DMS 273 treated with DMSO at 0.1 percent for 48 hours (cell line): ENCODE data around the gene ZNF467.

Source experiments
- DNase-seq: peaks from one replicate; lab custom pipeline; 2025; lab: John Stamatoyannopoulos, UW

The ZNF467 gene

DNA sequence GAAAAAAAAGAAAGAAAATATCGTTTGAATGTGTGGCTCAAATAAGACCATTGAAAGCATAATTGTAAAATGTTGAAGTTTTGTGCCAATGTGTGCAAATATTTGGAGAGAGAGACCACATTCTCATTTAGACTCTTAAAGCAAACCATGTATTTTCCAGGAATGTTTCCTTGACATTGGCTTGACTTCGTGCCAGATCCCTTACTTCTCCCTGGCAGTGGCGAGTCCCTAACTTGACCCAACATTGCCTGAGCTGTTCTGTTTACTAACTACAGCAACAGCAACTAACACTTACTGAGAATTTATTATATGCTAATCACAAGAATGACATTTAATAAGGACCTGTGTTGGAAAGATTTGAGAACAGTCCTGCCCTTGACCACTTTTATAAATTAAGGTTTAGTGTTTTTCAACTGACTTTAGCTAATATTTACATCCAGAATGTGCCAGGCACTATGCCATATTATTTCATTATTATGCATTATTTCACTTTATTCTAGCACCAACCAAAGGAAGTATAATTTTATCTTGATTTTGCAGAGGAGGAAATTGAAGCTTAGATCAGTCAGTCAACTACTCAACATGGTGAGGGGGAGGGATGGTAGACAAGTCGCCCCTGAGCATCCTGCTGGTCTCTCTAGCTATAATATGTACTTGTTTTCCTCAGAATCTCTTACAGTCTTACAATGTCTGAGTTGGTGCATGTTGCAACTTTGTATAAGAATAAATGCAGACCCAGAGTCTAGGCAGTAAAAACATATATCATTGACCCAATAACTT is 29.7 kb downstream of the ZNF467 start:
- no peak for DNase-seq

DNA sequence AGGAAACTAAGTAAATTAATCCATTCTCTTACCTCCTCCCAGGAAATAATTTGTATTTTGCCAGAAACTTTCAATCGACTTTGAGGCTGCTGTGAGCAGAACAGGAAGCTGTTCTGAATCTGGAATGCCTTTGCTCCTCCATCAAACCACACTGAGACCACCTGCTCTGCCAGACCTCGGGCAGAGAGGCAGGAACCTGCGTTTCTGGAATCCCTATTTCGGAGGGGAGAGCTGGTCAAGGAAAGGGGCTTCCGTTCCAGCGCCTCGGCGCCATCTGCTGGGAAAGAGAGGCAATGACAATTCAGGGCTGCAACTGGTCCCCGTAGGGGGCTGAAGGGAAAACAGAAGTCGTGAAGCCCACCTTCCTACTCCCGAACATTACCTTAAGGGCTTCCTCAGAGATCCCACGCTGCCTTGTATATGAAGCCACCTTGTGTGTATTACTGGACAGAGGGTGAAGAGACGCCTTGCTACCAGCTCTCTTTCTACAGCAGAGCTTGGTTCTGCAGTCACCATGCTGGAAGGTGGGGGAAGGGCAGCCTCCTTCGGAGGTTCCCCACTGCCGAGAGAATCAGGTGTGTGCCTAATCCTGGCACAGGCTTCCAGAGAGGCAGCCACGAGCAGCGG is 31.2 kb downstream of the ZNF467 start:
- peak; percentile 72 for DNase-seq

DNA sequence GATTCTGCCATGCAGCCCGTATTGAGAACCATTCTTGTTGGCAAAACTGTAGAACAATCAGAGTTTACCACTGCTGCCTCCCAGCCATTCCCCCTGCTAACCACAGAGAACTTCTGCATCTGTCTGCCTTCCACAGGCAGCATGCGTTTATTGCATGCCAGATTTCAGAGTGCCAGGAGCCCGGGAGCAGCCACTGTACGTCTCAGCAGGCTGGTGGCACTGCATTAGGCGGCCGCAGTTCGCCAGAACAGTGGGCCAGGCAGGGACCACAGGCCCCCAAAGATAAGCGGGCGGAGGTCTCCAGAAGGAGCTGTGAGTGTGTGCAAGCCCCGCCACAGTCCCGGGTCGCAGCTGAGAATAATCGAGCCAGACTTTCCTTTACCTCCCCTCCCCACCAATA is 31.8 kb downstream of the ZNF467 start:
- DNase-seq = peak; percentile 49

DNA sequence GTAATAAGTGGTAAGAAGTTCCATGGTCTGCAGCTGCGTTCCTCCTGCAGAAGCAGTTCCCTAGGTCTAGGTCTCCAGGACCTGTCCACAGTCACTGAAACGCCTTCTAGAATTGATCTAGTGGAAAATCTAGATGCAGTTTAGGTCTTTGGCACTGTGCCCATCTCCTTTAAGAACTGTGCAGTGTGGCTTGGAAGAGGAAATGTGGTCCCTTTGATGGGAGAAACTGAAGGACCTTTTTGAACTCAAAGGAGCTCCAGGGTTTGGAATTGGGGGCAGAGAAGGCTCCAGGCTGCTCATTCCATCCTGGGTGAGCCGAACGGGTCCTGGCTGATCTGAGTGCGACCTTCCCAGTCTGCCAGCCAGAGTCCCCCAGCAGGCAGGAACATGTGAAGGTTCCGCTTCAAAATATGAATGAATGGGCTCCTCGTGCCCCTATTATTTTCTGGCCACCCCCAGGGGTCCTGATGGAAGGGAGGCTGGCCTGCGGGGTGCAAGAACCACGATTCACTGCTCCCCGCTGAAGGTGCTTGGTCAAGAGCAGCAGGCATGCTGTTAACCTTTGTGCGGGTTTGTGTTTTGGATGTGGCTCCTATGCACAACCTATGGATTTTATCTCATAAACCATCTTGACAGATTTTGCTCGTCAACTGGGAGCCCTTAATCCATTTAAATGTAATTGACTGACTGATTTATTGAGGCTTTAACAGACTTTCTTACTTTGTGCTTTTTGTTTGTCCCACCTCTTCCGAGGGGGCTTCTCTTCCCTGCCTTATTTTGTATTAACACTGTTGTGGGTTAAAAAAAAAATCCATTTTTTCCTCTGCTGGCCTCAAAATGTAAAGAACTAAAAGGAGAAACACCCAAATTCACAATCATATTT is 36.7 kb downstream of the ZNF467 start:
- DNase-seq = peak; percentile 11

DNA sequence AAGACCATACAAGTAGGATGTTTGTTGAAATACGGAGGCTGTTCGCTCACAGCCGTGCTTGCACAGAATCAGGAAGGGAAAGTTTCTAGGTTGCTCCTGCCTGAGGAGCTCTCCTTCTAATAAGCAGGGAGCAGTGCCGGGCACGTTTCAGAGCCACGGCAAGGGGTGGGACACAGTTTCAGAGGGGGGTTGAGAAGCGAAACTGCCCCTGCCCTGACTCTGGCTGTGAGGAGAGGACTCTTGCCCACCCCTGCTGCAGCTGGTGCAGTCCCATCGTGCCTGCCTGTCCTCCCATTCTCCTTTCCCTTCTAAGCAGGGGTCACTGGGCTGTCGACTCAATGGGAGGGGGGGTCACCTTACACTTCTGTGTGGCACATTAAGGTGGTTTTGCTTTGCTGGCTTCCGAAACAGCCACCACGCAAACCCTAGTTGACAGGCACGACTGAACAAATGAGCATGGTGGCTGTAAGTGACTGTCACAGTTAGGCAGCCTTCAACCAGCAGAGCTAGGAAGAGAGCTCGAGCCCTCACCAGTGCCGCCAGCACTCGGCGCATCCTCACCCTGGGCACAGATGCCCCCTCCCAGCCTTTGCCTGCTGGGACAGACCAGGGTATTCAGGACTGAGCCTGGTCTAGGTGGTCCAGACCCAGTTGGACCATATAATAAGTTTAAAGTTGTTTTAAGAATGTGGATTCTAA is 37.5 kb downstream of the ZNF467 start:
- no peak for DNase-seq

DNA sequence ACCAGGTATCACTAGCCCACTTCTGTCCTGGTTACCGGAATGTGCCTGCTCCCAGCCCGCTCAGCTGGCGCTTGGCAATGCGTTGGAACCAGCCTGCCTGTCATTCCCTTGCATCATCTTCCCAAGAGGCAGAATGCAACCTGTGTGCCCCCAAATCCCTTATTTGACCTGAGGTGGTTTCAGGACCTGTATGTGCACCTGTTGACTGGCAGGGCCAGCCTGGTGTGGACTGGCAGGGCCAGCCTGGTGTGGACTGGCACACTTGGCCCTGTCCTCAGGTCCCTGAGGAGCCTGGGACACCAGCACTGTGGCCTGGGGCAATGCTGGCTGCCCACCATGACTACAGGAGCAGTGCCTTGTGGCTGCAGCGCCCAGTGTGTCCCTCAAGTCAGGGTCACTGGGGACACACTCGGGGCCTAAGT is 38.2 kb downstream of the ZNF467 start:
- DNase-seq = no peak

DNA sequence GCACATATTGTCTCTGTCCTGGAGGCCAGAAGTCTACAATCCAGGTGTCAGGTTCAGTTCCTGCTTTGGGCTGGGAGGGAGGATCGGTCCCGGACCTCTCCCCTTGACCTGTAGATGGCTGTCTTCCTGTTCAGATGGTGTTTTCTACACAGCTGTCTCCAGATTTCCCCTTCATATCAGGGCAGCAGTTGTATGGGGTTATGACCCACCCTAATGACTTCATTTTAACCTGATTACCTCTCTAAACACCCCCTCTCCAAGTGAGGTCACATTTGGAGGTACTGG is 38.7 kb downstream of the ZNF467 start:
- DNase-seq = no peak

DNA sequence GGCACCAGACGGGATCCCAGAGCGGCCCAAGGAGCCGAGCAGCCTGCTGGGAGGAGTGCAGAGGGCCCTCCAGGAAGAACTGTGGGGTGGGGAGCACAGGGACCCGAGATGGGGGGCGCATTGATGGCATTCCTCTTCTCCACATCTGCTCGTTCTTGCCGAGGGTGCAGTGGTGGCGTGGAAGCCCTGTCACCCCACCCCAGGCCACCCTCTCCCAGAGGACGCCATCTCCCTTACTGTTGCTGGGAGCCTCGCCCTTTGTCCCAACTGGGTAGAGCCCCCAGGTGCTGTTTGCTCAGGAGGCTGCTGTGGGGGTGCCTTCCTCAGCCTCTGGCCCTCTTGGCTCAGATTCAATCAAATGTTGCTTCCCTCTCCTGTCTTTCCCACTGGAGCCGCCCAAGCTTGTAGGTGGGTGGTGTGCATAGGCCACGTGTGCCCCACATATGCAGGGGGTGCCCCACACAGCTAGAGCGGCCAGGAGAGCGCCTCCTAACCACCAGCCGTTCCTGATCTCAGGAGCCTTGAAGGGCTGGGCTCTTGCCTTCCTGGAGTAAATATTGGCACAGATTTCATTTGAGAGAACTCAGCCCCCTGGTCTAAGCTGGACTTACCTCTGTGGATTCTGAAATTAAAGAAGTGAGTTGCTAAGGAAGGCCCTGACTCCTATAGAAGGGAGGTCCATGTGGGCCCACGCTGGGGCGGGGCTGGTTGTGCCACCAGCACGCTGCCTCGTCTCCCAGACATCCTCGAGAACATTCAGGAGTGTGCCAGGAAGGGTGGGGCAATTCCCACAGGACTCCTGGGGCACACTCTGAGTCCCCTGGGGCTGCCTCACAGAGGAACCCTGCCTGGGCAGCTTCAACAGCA is 39.2 kb downstream of the ZNF467 start:
- DNase-seq = no peak

DNA sequence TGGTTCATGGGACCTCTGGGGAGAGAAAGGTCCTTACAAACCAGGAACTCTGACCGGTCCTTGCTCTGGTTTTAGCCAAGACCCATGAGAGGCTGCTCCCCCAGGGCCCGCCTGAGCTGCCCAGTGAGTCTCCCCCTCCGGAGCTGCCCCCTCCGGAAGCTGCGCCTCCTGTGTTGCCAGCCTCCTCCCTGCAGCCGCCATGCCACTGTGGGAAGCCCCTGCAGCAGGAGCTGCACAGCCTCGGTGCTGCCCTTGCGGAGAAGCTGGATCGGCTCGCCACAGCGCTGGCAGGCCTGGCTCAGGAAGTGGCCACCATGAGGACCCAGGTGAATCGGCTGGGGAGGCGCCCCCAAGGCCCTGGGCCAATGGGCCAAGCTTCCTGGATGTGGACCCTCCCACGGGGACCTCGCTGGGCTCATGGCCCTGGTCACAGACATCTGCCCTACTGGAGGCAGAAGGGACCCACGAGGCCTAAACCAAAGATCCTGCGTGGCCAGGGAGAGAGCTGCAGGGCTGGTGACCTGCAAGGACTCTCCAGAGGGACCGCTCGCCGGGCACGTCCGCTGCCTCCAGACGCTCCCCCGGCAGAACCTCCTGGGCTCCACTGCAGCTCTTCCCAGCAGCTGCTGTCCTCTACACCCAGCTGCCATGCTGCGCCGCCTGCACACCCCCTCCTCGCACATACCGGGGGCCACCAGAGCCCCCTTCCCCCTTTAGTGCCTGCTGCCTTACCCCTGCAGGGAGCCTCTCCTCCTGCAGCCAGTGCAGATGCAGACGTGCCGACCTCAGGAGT is 40.1 kb downstream of the ZNF467 start:
- no peak for DNase-seq

DNA sequence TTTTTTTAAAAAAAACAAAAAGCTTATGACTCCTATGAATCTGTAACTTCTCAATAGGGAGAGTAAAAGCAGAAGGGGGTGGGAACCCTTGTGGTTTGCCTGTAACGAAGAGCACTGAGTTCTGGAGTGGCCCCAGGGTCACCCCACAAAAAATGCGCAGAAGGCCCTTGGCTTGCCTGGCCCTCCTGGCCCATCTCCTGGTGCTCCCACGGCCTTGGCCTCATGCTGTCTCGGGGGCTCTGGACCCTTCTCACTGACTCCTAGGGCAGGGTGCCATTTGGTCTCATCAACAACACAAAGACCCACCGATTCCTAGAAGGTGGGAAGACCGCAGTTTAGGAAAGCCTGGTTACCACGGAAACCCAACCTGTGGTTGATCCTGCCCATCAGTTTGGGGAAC is 40.8 kb downstream of the ZNF467 start:
- DNase-seq = no peak

DNA sequence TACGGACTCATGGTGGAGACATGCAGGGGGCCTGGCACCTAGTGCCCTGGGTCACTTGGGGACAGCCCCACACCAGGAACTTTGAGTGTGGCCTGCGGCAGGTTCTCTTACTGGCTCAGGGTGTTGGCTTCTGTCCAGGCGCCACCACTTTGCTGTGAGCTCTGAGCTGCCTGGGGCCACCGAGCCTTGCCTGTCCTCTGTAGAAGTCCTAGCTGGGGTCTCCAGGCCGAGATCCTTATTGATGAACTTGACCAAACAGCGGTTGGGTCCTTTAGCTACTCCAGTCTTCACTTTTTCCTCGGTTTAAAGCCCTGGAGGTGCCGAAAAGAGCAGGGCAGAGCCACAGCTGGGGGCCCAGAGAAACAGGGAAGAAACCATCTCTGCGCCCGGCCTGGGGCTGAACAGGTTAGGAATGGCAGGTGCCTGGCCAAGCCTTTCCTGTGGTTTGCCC is 41.3 kb downstream of the ZNF467 start:
- no peak for DNase-seq

DNA sequence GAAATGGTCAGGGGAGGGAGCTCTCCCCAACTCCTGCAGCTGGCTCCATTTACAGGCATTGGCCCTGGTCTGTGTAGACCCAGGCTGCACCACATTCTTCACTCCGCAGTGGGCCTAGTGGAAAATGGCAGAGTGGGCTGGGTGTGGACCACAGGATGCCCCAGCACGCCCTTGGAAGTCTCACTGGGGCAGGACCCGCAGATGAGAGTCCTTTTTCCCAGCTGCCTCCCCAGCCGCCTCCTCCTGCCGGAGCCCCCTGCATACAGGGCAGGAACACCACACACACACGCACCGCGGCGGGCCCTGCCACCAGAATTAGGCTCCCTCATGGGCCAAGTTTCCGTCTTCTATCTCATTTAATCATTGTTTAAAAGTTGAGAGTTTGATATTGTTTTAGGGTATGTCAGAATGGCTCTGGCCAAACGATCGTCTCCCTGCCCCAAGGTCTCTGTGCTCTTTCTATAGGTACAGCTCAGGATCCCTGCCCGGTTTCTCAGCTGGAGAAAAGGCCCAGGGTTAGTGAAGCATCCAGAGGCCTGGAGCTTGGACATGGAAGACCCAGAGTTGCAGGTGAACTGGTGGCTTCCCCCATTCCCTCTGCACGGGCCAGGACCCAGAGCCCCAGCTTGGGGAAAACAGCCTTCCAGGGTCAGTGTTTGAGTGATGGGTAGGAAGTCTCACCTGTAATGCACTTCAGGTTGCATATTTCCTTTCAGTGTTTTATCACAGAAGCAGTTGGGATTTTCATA is 42.0 kb downstream of the ZNF467 start:
- no peak for DNase-seq

DNA sequence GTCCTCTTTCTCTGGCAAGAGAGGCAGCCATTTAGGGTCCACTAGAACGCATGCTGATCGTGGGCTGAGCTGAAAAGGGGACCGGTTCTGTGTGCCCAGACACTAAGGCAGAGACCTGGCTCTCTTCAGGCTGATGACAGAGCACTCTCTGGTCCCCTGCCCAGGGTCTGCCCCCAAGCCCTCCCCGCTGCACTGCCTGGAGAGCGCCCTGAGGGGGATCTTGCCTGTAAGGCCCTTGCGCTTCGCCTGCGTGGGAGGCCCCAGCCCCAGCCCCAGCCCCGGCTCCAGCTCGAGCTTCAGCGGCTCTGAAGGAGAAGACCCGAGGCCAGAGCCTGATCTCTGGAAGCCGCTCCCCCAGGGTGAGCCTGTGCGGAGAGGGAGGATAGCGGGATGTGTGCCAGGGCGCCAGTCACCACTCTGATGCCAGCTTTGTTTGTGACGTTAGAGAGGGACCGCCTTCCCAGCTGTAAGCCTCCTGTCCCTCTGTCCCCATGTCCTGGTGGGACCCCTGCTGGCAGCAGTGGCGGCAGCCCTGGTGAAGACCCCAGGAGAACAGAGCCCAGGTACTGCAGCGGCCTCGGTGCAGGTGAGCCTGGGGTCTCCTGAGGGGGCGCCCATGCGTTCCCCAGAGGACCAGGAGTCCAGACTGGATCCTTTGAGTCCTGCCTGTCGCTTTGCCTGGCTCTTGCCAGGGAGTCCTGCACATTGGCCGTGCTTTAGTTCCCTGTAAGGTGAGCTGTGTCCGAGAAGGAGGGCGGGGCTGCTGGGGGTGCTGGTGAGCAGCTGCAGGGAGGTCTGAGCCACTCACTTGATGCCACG is 43.2 kb downstream of the ZNF467 start:
- DNase-seq = no peak

DNA sequence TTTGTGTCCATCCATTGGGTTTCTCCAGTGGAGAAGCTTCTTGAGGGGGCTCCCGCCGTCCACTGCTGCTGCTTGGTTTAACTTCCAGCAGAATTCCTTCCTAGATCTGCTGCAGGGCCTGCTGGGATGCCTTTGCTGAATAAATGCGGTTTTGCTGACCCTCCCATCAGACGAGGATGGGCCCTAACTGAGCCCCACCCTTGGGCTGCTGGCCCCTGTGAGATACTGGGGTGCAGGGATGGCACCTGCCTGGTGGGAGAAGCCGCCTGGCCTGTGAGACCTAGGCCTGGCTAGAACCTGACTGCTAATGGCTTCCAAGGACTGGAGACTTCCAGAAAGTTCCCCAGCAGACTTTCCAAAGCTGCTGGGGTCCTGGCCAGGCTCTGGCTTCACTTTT is 43.8 kb downstream of the ZNF467 start:
- DNase-seq = no peak

DNA sequence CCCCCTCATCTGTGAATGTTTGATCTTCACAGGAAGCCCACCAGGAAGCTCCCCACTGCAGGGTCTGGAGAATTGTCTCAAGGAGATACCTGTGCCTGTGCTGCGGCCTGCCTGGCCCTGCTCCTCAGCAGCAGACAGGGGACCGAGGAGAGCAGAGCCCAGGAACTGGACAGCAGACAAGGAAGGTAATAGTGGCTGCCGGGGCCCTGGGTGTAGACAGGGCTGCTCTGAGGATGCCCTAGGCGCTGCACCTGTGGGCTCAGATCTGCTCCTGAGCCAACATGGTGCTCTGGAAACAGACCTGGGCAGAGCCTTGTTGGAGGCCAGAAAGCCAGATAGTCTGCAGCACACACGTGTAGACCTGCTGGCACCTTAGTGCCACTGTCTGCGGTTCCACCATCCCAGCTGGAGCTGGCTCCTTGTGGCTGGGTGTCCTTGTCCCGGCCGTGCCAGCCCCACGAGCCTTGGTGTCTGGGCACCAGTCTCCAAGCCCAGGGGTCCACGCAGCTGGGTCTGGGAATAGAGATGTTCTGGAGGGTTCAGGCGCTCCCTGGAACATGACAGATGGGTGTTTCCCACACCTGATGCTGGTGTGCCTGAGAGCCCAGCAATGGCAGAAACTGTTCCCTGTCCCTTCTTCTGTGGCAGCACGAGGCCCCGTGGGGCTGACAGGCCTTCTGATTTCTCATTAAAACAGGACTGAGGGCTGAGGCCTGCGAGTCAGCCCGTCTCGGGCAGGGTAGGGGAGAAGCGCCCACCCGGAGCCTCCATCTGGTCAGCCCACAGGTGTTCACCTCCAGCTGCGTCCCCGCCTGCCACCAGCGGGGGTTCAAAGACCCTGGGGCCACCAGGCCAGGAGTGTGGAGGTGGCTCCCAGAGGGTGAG is 44.7 kb downstream of the ZNF467 start:
- no peak for DNase-seq

DNA sequence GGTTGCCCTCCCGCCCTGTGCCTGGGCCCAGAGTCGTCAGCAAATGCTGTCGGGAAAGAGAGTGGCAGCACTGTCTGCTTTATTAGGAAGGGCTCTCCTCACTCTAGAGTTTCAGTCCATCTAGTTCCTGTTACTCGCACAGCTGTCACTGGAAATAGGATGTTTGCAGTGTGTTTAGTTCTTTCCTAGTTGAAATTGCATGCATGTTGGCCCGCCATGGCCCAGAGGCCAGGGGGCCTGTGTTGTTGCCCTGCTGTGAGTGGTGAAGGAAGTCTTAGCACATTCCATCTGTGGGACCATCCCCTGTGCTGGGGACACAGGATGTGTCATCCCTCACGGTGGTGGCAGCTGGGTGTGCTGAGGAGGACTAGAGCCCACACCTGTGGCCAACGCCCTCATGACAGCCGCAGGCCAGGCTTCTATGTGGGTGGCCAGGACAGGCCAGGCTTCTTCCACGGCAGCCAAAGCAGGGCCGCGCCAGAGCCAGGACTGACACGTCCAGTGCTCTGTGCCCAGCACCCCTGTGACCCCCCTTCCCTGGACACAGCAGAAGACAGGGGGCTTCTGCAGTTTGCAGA is 45.4 kb downstream of the ZNF467 start:
- no peak for DNase-seq

DNA sequence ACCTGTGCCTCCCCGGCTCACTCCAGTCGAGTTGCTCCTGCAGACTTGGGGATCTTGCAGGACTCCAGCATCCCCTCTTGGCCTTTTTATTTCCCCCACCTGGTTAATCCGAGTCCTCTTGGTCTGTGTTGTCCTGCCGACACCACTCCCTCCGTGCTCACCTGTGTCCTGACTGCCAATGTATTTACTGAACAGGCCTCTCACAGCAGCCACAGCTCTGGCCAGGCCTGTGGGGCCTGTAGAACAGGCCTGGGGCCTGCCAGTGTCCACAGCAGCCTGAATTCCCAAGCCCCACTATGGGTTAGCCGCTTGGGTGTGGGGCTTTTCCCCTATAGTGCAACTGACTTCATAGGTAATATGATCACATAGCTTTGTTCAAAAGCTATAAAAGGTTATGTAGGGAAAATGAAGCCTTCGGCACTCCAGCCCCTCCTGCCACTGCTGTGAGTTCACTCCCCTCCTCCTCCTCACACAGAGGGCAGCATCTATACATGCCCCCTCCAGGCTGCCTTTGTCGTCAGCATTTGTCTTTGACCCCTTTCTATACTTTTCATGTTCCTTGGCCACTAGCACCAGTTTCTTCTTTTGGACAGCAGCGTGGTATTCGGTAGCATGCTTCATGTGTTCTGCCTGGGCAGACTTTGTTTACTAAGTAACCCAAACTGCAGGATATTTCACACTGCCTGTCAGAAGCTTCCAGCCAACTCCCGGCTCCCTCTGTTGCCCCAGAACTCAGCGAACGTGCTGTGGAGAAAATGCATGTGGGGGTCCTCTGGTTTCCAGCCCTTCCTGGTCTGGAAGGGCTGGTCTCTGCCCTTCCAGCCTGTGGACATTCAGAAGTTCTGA is 46.1 kb downstream of the ZNF467 start:
- DNase-seq = no peak
